ENCODE measurements around the gene NEK7. TPM values are rescaled to one million over a fixed set of nuclear protein-coding genes. Genes with fewer than 3 reads are reported as not detected.

Gene NEK7
- total RNA-seq, 1 donor from 2014 or later = 34.7 TPM

- no peaks in the 10 kb centered on the region for H3K36me3 ChIP-seq
- H3K4me1 ChIP-seq = no peaks in the 10 kb centered on the region
- H3K9me3 Mint-ChIP-seq = peaks cover 5% of the 10 kb centered on the region
- H3K27ac Mint-ChIP-seq = no peak overlapping the region
- H3K4me3 ChIP-seq = no peak overlapping the region
- H3K4me1 Mint-ChIP-seq = peaks cover 6% of the 10 kb centered on the region
- peaks cover 2% of the 10 kb centered on the region for H3K27me3 Mint-ChIP-seq (ENCODE audit: insufficient read depth, low read depth)
- H3K27ac ChIP-seq = no peak overlapping the region
- no peaks in the 10 kb centered on the region for H3K27me3 ChIP-seq
- H3K36me3 Mint-ChIP-seq = peaks cover 7% of the 10 kb centered on the region
- H3K9ac ChIP-seq = no peak overlapping the region
- H3F3A ChIP-seq (ENCODE audit: low read depth) = no peaks in the 10 kb centered on the region
- no peak for TF ChIP-seq EZH2phosphoT487 (IDR thresholded peaks at IDR 0.05)
- no peak for TF ChIP-seq CTCF (IDR thresholded peaks at IDR 0.05)
- no peak for TF ChIP-seq EZH2 (IDR thresholded peaks at IDR 0.05)
- DNase-seq (ENCODE audit: low spot score) = no peak
- no peak overlapping the region for H3K4me3 Mint-ChIP-seq
- no peak overlapping the region for H3K4me2 ChIP-seq
- no peak overlapping the region for H2AFZ ChIP-seq (replicated peaks)
- peaks cover 8% of the 10 kb centered on the region for H3K79me2 ChIP-seq (ENCODE audit: low read depth)
- no peaks in the 10 kb centered on the region for H3K9me3 ChIP-seq (ENCODE audit: low read depth)
- H4K20me1 ChIP-seq (ENCODE audit: low read depth) = no peaks in the 10 kb centered on the region
Measured at GRCh38 chr1:198206292-198206691, 49.5 kb downstream of the NEK7 start.

- no peak for DNase-seq (ENCODE audit: low spot score)
- Histone ChIP-seq H3K27me3 (no peaks in the 10 kb centered on the region), H3K4me2 (no peak overlapping the region), H3K79me2 (ENCODE audit: low read depth) (peaks cover 8% of the 10 kb centered on the region), H3K9ac (no peak overlapping the region), H3K36me3 (peaks cover 3% of the 10 kb centered on the region), H3K4me1 (no peaks in the 10 kb centered on the region), H3K4me3 (no peak overlapping the region), H2AFZ (replicated peaks) (no peak overlapping the region), H4K20me1 (ENCODE audit: low read depth) (no peaks in the 10 kb centered on the region), H3K9me3 (ENCODE audit: low read depth) (peaks cover 4% of the 10 kb centered on the region), H3F3A (ENCODE audit: low read depth) (no peaks in the 10 kb centered on the region), H3K27ac (no peak overlapping the region)
- H3K4me3 Mint-ChIP-seq = no peak overlapping the region
- peaks cover 42% of the 10 kb centered on the region for H3K9me3 Mint-ChIP-seq
- peaks cover 2% of the 10 kb centered on the region for H3K27me3 Mint-ChIP-seq (ENCODE audit: insufficient read depth, low read depth)
- no peak overlapping the region for H3K27ac Mint-ChIP-seq
- H3K4me1 Mint-ChIP-seq = no peaks in the 10 kb centered on the region
- H3K36me3 Mint-ChIP-seq = peaks cover 18% of the 10 kb centered on the region
- no peak for TF ChIP-seq CTCF (IDR thresholded peaks at IDR 0.05)
- TF ChIP-seq EZH2 (IDR thresholded peaks at IDR 0.05) = no peak
- no peak for TF ChIP-seq EZH2phosphoT487 (IDR thresholded peaks at IDR 0.05)
Measured at GRCh38 chr1:198211696-198212095, 54.9 kb downstream of the NEK7 start.

- Histone ChIP-seq H3K27ac (no peak overlapping the region), H3K9ac (no peak overlapping the region), H3K27me3 (no peaks in the 10 kb centered on the region), H2AFZ (replicated peaks) (no peak overlapping the region), H3K4me1 (no peaks in the 10 kb centered on the region), H3K4me2 (no peak overlapping the region), H3K36me3 (peaks cover 3% of the 10 kb centered on the region), H4K20me1 (ENCODE audit: low read depth) (no peaks in the 10 kb centered on the region), H3F3A (ENCODE audit: low read depth) (no peaks in the 10 kb centered on the region), H3K9me3 (ENCODE audit: low read depth) (peaks cover 4% of the 10 kb centered on the region), H3K79me2 (ENCODE audit: low read depth) (peaks cover 8% of the 10 kb centered on the region), H3K4me3 (no peak overlapping the region)
- DNase-seq (ENCODE audit: low spot score) = no peak
- Mint-ChIP-seq H3K27me3 (ENCODE audit: insufficient read depth, low read depth) (peaks cover 2% of the 10 kb centered on the region), H3K36me3 (peaks cover 18% of the 10 kb centered on the region), H3K9me3 (peaks cover 44% of the 10 kb centered on the region), H3K27ac (no peak overlapping the region), H3K4me1 (no peaks in the 10 kb centered on the region), H3K4me3 (no peak overlapping the region)
- TF ChIP-seq EZH2 (IDR thresholded peaks at IDR 0.05) (no peak), EZH2phosphoT487 (IDR thresholded peaks at IDR 0.05) (no peak), CTCF (IDR thresholded peaks at IDR 0.05) (no peak)
Measured at GRCh38 chr1:198212126-198212525, 55.3 kb downstream of the NEK7 start.
